Stimulated activated CD8-positive, alpha-beta memory T cell treated with anti-CD3 and anti-CD28 coated beads, Interleukin-15, amount 100 ng/mL, for 4 hours (primary cell): ENCODE measurements around the gene MATK.
"Not testable (repeated sequence)": the region's sequence is repeated elsewhere in the genome, so short reads cannot be mapped to it uniquely, and the experiment has no call there.

Source experiments
- DNase-seq, 2 donors: peaks; one replicate each; pipeline ENCODE4 v3.0.0-alpha.2; 2020; ENCODE audit warnings: low read depth in 2 of 2

The MATK gene

GRCh38 chr19:3770136-3770999 is 15.8 kb downstream of the MATK start:
- no peak for DNase-seq

GRCh38 chr19:3769494-3769893 is 16.7 kb downstream of the MATK start:
- DNase-seq = no peak

GRCh38 chr19:3768748-3769099 is 17.5 kb downstream of the MATK start:
- no peak for DNase-seq

- DNase-seq = no peak
These were observed 18.0 kb downstream of the MATK start for GRCh38 chr19:3768015-3768747.

- no peak for DNase-seq
These were observed 19.1 kb downstream of the MATK start for GRCh38 chr19:3767050-3767449.

GRCh38 chr19:3766520-3766919 is 19.7 kb downstream of the MATK start:
- DNase-seq = no peak

- not testable (repeated sequence) for DNase-seq
These were observed 20.4 kb downstream of the MATK start for GRCh38 chr19:3765757-3766156.

GRCh38 chr19:3765121-3765520 is 21.1 kb downstream of the MATK start:
- DNase-seq = no peak

- DNase-seq = peak; percentile 99
These were observed 23.4 kb downstream of the MATK start, which contains the start of gene MRPL54 for GRCh38 chr19:3762501-3763459. TSS of gene MRPL54 (plus strand) at chr19:3762682. CDS start at chr19:3762701, 19 bp downstream.

- no peak for DNase-seq
These were observed 24.1 kb downstream of the MATK start for GRCh38 chr19:3762130-3762473.

GRCh38 chr19:3761382-3762129 is 24.6 kb downstream of the MATK start, which contains the start of gene APBA3:
TSS of gene APBA3 (minus strand) at chr19:3761692. CDS start at chr19:3760264, 1,428 bp downstream.
- DNase-seq = peak; percentile 88

GRCh38 chr19:3760871-3761361 is 25.3 kb downstream of the MATK start:
- no peak for DNase-seq

GRCh38 chr19:3759482-3760254 is 26.5 kb downstream of the MATK start:
- no peak for DNase-seq

GRCh38 chr19:3758297-3758696 is 27.9 kb downstream of the MATK start:
- not testable (repeated sequence) for DNase-seq

GRCh38 chr19:3757705-3758104 is 28.5 kb downstream of the MATK start:
- DNase-seq = not testable (repeated sequence)

GRCh38 chr19:3753631-3754410 is 32.4 kb downstream of the MATK start:
- no peak for DNase-seq

GRCh38 chr19:3752492-3752891 is 33.7 kb downstream of the MATK start:
- no peak for DNase-seq

GRCh38 chr19:3751236-3751635 is 34.9 kb downstream of the MATK start:
- DNase-seq = no peak

- no peak for DNase-seq
These were observed 36.0 kb downstream of the MATK start for GRCh38 chr19:3750211-3750610.
